SKM-1 (cell line): ENCODE results near the gene VEGFA.
A peak's percentile ranks its signal among the peaks of the same experiment; 100 is the strongest.

ENCODE experiments used
- DNase-seq: peaks from one replicate; lab custom pipeline; 2025; ENCODE audit not compliant: unreplicated experiment; lab: John Stamatoyannopoulos, UW

The VEGFA gene

GRCh38 chr6:43820486-43820885, 50.5 kb downstream of the VEGFA start:
- DNase-seq: no peak

- no peak for DNase-seq
Observed at GRCh38 chr6:43821101-43821886, 51.3 kb downstream of the VEGFA start.

GRCh38 chr6:43823390-43823789, 53.4 kb downstream of the VEGFA start:
- DNase-seq: no peak

- DNase-seq: peak; percentile 32
Observed at GRCh38 chr6:43823879-43824702, 54.1 kb downstream of the VEGFA start.

GRCh38 chr6:43824703-43825064, 54.7 kb downstream of the VEGFA start:
- DNase-seq: no peak

GRCh38 chr6:43825187-43826115, 55.4 kb downstream of the VEGFA start:
- no peak for DNase-seq

GRCh38 chr6:43826730-43827129, 56.7 kb downstream of the VEGFA start:
- no peak for DNase-seq

- no peak for DNase-seq
Observed at GRCh38 chr6:43827898-43828297, 57.9 kb downstream of the VEGFA start.

- DNase-seq: no peak
Observed at GRCh38 chr6:43828711-43829110, 58.7 kb downstream of the VEGFA start.

GRCh38 chr6:43829470-43829869, 59.5 kb downstream of the VEGFA start:
- no peak for DNase-seq

- DNase-seq: no peak
Observed at GRCh38 chr6:43830775-43831174, 60.8 kb downstream of the VEGFA start.

- DNase-seq: no peak
Observed at GRCh38 chr6:43831191-43831590, 61.2 kb downstream of the VEGFA start.

- DNase-seq: no peak
Observed at GRCh38 chr6:43833223-43833995, 63.4 kb downstream of the VEGFA start.

- no peak for DNase-seq
Observed at GRCh38 chr6:43833996-43834390, 64.0 kb downstream of the VEGFA start.

- no peak for DNase-seq
Observed at GRCh38 chr6:43834528-43835155, 64.6 kb downstream of the VEGFA start.

- no peak for DNase-seq
Observed at GRCh38 chr6:43835872-43836419, 65.9 kb downstream of the VEGFA start.
